ENCODE results near the gene RAD1.

- TF ChIP-seq CTCF (conservative IDR thresholded peaks at IDR 0.05 in 1 of 2, IDR thresholded peaks at IDR 0.05 in 1 of 2; ENCODE audit: low read depth in 1 of 2, low read length in 2 of 2) (no peak), EZH2 (IDR thresholded peaks at IDR 0.05; ENCODE audit: low read length, missing control alignments) (no peak)
These were observed 47.6 kb downstream of the RAD1 start for GRCh38 chr5:34867660-34868059.

Data from fibroblast of lung (primary cell).